MM.1S (cell line): ENCODE data around the gene NDUFS7.

Experiments
- DNase-seq: peaks from one replicate; pipeline ENCODE4 v3.0.0-alpha.2; 2015
- H2AFZ ChIP-seq: fragments of 300-600 bp; sonication (generic); 2 replicates; pipeline ENCODE4 v1.6.0; 2016; ENCODE audit warnings: antibody characterized with exemption, low read length
- H3F3A ChIP-seq: fragments of 300-600 bp; sonication (generic); 2 replicates; pipeline ENCODE4 v1.6.1; 2016; ENCODE audit warnings: mild to moderate bottlenecking, antibody characterized with exemption, low read length, moderate library complexity, mixed read lengths; ENCODE audit not compliant: insufficient read depth
- H3K27ac ChIP-seq: fragments of 300-600 bp; sonication (generic); 2 replicates; pipeline ENCODE4 v1.5.1; 2016; ENCODE audit warnings: mild to moderate bottlenecking, low read length
- H3K27me3 ChIP-seq: fragments of 300-600 bp; sonication (generic); replicated peaks from 2 replicates; pipeline ENCODE4 v1.6.0; 2016; ENCODE audit warnings: low read length; ENCODE audit not compliant: insufficient read depth
- H3K36me3 ChIP-seq: fragments of 300-600 bp; sonication (generic); replicated peaks from 2 replicates; pipeline ENCODE4 v1.6.1; 2016; ENCODE audit warnings: mild to moderate bottlenecking, low read length, mixed read lengths; ENCODE audit not compliant: insufficient read depth
- H3K4me1 ChIP-seq: fragments of 300-600 bp; sonication (generic); 2 replicates; pipeline ENCODE4 v1.6.1; 2016; ENCODE audit warnings: low read length, mixed read lengths
- H3K4me2 ChIP-seq: fragments of 300-600 bp; sonication (generic); 2 replicates; pipeline ENCODE4 v1.6.0; 2016; ENCODE audit warnings: low read depth, low read length
- H3K4me3 ChIP-seq: fragments of 300-600 bp; sonication (generic); 2 replicates; pipeline ENCODE4 v1.5.1; 2016; ENCODE audit warnings: low read length, mixed read lengths
- H3K79me2 ChIP-seq: fragments of 300-600 bp; sonication (generic); 2 replicates; pipeline ENCODE4 v1.6.1; 2016; ENCODE audit warnings: mixed run types, low read length, mixed read lengths
- H3K9ac ChIP-seq: fragments of 300-600 bp; sonication (generic); 2 replicates; pipeline ENCODE4 v1.6.1; 2016; ENCODE audit warnings: low read length, mixed read lengths
- H3K9me2 ChIP-seq: fragments of 300-600 bp; sonication (generic); replicated peaks from 2 replicates; pipeline ENCODE4 v1.6.1; 2016; ENCODE audit warnings: mild to moderate bottlenecking, low read length, mixed read lengths; ENCODE audit not compliant: insufficient read depth
- H3K9me3 ChIP-seq: fragments of 300-600 bp; sonication (generic); replicated peaks from 2 replicates; pipeline ENCODE4 v1.6.1; 2016; ENCODE audit warnings: mild to moderate bottlenecking, low read length, mixed read lengths; ENCODE audit not compliant: insufficient read depth
- H4K20me1 ChIP-seq: fragments of 300-600 bp; sonication (generic); 2 replicates; pipeline ENCODE4 v1.6.1; 2016; ENCODE audit warnings: mild to moderate bottlenecking, low read length, moderate library complexity, mixed read lengths; ENCODE audit not compliant: insufficient read depth
- EZH2 ChIP-seq: fragments of 300-600 bp; sonication (generic); optimal IDR thresholded peaks from 2 replicates; pipeline ENCODE3; 2017; ENCODE audit warnings: low read depth, mild to moderate bottlenecking, antibody characterized with exemption, low read length, mixed read lengths
- EZH2phosphoT487 ChIP-seq: fragments of 300-600 bp; sonication (generic); IDR thresholded peaks from 2 replicates; pipeline ENCODE4 v1.6.1; 2018; ENCODE audit warnings: antibody characterized with exemption, low read length
- TF ChIP-seq, protein P1 (sequence below): fragments of 300-600 bp; sonication (generic); IDR thresholded peaks from 2 replicates; pipeline ENCODE4 v1.5.1; 2016; ENCODE audit warnings: antibody characterized with exemption, low read length, mixed read lengths

Gene NDUFS7

DNA sequence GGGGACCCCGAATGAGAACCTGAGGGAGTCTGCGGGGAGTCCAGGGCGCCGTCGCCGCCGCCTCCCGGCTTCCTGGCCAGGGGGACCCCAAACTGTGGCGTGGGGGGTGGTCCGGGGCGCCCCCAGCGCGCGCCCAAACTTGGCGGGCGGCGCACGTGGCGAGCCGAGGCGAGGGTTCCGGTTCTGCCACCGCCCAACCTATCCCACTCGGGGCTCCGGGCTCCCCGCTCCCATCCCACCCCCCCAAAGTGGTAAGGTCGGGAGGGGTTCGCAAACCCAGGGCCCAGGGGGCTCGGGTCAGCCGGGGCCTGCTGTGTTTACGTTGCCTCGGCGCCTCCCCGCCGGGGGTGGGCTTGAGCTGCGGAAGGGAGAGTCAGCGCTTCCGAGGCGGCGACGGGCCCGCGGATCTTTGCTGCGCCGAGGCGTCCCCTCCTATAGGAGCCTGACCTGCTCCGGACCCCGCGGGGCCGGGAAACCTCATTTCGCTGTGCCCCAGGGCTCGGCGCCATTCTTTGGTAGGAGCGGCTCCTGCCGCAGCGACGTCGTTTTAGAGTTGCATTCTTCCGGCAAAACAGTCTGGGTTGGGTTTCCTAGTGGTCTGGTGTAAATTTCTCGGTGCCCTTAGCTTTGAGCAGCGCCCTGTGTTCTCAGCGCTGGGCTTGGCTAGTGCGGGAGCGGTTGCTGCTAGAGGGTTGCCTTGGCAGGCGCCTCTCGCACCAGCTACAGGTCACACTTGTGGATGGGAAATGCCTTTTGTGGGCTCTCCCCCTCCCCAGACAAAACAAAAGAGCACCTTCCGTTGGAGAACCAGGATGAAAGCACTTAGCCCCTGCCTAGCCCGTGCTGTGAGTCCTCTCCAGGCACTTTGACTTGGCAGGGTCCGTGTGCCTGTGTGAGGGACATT, 24.8 kb downstream of the NDUFS7 start:
- H3K9me2 ChIP-seq, result no peaks in the 10 kb centered on the region
- peaks cover 4% of the 10 kb centered on the region; the same call in 1 of the 2 replicates for H3K27me3 ChIP-seq
- H2AFZ ChIP-seq, result no peak overlapping the region
- peak; percentile 59 for DNase-seq
- peaks cover 58% of the 10 kb centered on the region for H3K79me2 ChIP-seq
- H3K4me3 ChIP-seq, result peak overlapping the region; percentile 97
- H3K4me1 ChIP-seq, result peaks cover 49% of the 10 kb centered on the region
- H4K20me1 ChIP-seq, result peaks cover 49% of the 10 kb centered on the region
- H3K9me3 ChIP-seq, result no peaks in the 10 kb centered on the region
- peaks cover 13% of the 10 kb centered on the region; the same call in 1 of the 2 replicates for H3K36me3 ChIP-seq
- peaks cover 23% of the 10 kb centered on the region for H3F3A ChIP-seq
- peak overlapping the region; percentile 100 for H3K9ac ChIP-seq
- peak overlapping the region; percentile 90 for H3K4me2 ChIP-seq
- TF ChIP-seq EZH2 (no peak), EZH2phosphoT487 (no peak)
- TF ChIP-seq, protein P1, sequence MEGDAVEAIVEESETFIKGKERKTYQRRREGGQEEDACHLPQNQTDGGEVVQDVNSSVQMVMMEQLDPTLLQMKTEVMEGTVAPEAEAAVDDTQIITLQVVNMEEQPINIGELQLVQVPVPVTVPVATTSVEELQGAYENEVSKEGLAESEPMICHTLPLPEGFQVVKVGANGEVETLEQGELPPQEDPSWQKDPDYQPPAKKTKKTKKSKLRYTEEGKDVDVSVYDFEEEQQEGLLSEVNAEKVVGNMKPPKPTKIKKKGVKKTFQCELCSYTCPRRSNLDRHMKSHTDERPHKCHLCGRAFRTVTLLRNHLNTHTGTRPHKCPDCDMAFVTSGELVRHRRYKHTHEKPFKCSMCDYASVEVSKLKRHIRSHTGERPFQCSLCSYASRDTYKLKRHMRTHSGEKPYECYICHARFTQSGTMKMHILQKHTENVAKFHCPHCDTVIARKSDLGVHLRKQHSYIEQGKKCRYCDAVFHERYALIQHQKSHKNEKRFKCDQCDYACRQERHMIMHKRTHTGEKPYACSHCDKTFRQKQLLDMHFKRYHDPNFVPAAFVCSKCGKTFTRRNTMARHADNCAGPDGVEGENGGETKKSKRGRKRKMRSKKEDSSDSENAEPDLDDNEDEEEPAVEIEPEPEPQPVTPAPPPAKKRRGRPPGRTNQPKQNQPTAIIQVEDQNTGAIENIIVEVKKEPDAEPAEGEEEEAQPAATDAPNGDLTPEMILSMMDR, result no peak
- H3K27ac ChIP-seq, result peak overlapping the region; percentile 77

GRCh38 chr19:1409204-1410005, 25.7 kb downstream of the NDUFS7 start:
- TF ChIP-seq EZH2phosphoT487, result no peak
- TF ChIP-seq, protein P1, result no peak
- TF ChIP-seq EZH2, result no peak
- H3K36me3 ChIP-seq, result peaks cover 13% of the 10 kb centered on the region; the same call in 1 of the 2 replicates
- peak overlapping the region; percentile 97 for H3K4me3 ChIP-seq
- peaks cover 31% of the 10 kb centered on the region for H3F3A ChIP-seq
- H3K9me3 ChIP-seq, result no peaks in the 10 kb centered on the region
- peak overlapping the region; percentile 90 for H3K4me2 ChIP-seq
- no peak overlapping the region for H2AFZ ChIP-seq
- H3K9ac ChIP-seq, result peak overlapping the region; percentile 100
- 0 out of 2 replicates have a peak, but pooled peaks cover 2% of the 10 kb centered on the region for H3K27me3 ChIP-seq
- no peaks in the 10 kb centered on the region for H3K9me2 ChIP-seq
- peaks cover 56% of the 10 kb centered on the region for H4K20me1 ChIP-seq
- H3K79me2 ChIP-seq, result peaks cover 67% of the 10 kb centered on the region
- H3K4me1 ChIP-seq, result peaks cover 52% of the 10 kb centered on the region
- no peak for DNase-seq
- peak overlapping the region; percentile 77; the same call in 1 of the 2 replicates for H3K27ac ChIP-seq

DNA sequence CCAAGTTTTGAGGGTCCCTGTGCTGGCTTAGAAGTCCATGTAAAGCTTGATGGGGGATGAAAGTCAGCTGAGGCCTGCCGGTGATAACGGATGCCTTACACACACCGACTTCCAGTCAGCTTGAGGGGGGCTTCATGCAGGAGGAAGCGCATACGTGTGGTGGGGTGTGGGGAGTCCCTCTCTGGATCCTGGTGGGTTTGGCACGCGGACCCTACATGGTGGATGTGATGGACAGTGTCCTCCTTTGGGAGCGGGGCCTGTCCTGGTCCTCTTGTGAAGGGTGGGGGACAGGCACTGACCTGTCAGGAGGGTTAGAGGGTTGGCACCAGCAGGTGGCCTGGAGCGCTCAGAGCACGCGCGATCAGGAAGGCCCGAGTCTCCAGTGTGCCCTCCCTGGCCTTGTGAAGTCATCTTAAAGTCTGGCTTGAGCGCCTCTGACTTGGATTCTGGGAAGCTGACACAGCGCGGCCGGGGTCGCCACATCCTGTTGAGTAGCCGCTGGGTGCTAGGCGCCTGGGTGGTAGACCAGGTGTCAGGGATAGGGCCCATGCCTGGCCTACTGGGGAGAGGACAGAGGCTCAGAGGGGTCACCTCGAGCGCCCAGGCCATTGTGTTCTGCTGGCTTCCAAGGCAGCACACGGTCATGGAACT, 26.6 kb downstream of the NDUFS7 start:
- no peak overlapping the region for H2AFZ ChIP-seq
- no peak overlapping the region for H3K4me3 ChIP-seq
- DNase-seq, result no peak
- H3K9me3 ChIP-seq, result no peaks in the 10 kb centered on the region
- H3F3A ChIP-seq, result peaks cover 31% of the 10 kb centered on the region
- H3K4me1 ChIP-seq, result peaks cover 52% of the 10 kb centered on the region
- H4K20me1 ChIP-seq, result peaks cover 62% of the 10 kb centered on the region
- peaks cover 75% of the 10 kb centered on the region for H3K79me2 ChIP-seq
- no peak overlapping the region for H3K27ac ChIP-seq
- H3K27me3 ChIP-seq, result no peaks in the 10 kb centered on the region
- TF ChIP-seq, protein P1, result no peak
- no peak for TF ChIP-seq EZH2phosphoT487
- no peak for TF ChIP-seq EZH2
- peak overlapping the region; percentile 90; the same call in 1 of the 2 replicates for H3K4me2 ChIP-seq
- peaks cover 13% of the 10 kb centered on the region; the same call in 1 of the 2 replicates for H3K36me3 ChIP-seq
- H3K9ac ChIP-seq, result no peak overlapping the region
- no peaks in the 10 kb centered on the region for H3K9me2 ChIP-seq
